Measurements from ENCODE around the gene TAGLN3.

The TAGLN3 gene

GRCh38 chr3:111999484-112000324 is 982 bp downstream of the TAGLN3 start:
- Mint-ChIP-seq H3K36me3 (no peaks in the 10 kb centered on the region), H3K27me3 (no peaks in the 10 kb centered on the region), H3K27ac (no peak overlapping the region), H3K4me3 (peak overlapping the region; percentile 81), H3K9me3 (no peaks in the 10 kb centered on the region), H3K4me1 (peaks cover 67% of the 10 kb centered on the region)

DNA sequence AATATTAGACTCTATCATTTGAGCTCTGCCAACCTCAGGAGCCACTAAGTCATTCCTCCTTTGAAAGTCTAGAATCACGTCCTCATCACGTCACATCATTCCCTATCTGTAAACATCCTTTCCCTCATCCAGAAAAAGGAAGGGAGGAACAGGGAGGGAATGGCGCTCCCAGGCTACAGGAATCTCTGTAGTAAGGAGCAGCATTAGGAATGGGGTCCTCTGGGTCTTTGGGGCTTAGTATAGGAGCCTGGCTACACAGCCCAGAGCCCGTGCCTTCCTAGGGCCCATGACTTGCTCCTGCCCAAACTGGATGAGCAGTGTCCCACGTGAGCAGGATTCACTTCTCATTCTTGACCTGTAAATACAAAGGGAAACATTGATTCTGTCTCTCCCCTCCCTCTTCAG is 1.6 kb downstream of the TAGLN3 start:
- H3K4me1 Mint-ChIP-seq: peaks cover 71% of the 10 kb centered on the region
- no peaks in the 10 kb centered on the region for H3K9me3 Mint-ChIP-seq
- no peak overlapping the region for H3K4me3 Mint-ChIP-seq
- H3K27me3 Mint-ChIP-seq: no peaks in the 10 kb centered on the region
- H3K36me3 Mint-ChIP-seq: no peaks in the 10 kb centered on the region
- no peak overlapping the region for H3K27ac Mint-ChIP-seq

GRCh38 chr3:112000966-112001365 is 2.2 kb downstream of the TAGLN3 start:
- H3K27me3 Mint-ChIP-seq: no peaks in the 10 kb centered on the region
- no peak overlapping the region for H3K27ac Mint-ChIP-seq
- no peaks in the 10 kb centered on the region for H3K36me3 Mint-ChIP-seq
- H3K9me3 Mint-ChIP-seq: no peaks in the 10 kb centered on the region
- peaks cover 68% of the 10 kb centered on the region for H3K4me1 Mint-ChIP-seq
- H3K4me3 Mint-ChIP-seq: no peak overlapping the region

GRCh38 chr3:112001526-112001925 is 2.8 kb downstream of the TAGLN3 start:
- H3K27ac Mint-ChIP-seq: peak overlapping the region; percentile 71

DNA sequence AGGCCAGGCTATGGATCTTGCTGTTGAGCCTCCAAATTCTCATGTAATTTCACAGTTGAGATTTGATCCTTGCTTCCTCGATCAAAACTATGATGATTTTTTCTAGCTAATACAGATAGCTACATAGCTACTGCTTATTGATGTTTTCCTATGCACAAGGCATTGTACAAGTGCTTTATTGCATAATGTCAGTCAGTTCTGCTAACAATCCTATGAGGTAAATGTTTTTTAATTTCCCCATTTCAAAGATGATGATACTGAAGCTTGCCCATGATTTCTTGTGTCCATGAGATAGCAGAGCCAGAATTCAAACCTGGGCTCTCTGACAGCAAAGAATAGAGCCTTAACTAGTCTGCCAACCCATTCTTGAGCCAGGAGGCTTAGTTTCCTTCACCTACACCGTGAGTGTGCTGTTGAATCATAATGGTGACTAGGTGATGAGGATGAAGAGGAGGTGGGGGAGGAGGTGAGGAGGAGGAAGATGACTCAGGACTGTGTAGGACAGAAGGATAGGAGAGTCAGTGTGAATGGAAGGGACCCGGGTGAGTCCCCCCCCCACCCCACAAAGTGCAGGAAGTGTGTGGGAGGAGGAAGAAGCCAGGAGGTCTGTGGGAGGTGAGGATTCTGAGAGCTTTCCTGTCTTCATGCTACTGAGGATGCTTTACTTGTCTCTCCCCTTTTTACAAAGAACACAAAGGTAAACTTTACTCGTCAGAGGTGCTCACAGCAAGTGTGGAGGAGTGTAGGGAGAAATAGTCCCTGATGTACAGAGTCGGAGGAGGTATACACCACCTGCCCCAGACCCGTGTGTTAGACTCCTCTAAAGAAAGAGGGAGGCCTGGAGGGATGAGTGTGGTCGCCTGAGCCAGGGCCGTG is 3.6 kb downstream of the TAGLN3 start:
- Mint-ChIP-seq H3K27ac (peak overlapping the region; percentile 95), H3K4me3 (peak overlapping the region; percentile 67), H3K4me1 (peaks cover 66% of the 10 kb centered on the region)

More at GRCh38 chr3:112001526-112001925, 2.8 kb downstream of the TAGLN3 start:
- H3K27me3 Mint-ChIP-seq: no peaks in the 10 kb centered on the region
- H3K4me3 Mint-ChIP-seq: peak overlapping the region; percentile 16
- no peaks in the 10 kb centered on the region for H3K9me3 Mint-ChIP-seq
- peaks cover 68% of the 10 kb centered on the region for H3K4me1 Mint-ChIP-seq
- H3K36me3 Mint-ChIP-seq: no peaks in the 10 kb centered on the region

GRCh38 chr3:112003321-112004080 is 4.8 kb downstream of the TAGLN3 start:
- H3K9me3 Mint-ChIP-seq: no peaks in the 10 kb centered on the region
- peak overlapping the region; percentile 95 for H3K27ac Mint-ChIP-seq

More for the DNA sequence above, 3.6 kb downstream of the TAGLN3 start:
- H3K27me3 Mint-ChIP-seq: no peaks in the 10 kb centered on the region
- H3K36me3 Mint-ChIP-seq: no peaks in the 10 kb centered on the region
- H3K9me3 Mint-ChIP-seq: no peaks in the 10 kb centered on the region

DNA sequence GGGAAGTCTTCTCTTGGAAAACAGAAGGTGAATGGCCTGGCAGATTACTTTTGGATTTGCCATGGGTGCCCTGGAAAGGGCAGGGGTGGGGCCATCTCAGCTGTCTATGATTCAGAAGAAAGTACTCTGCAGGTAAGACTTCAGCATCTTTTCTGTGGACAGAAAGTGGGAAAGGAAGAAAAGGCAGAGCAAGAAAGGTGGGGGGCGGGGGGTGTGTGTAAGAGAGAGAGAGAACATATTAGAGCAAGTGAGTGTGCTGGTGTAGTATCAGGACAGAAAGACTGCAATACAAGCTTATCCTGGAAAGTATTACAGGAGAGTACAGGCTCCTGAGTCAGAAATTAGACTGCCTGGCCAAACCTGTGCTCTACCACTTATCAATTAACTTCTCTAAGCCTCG is 5.5 kb downstream of the TAGLN3 start:
- no peaks in the 10 kb centered on the region for H3K36me3 Mint-ChIP-seq
- H3K4me3 Mint-ChIP-seq: peak overlapping the region; percentile 37
- H3K9me3 Mint-ChIP-seq: no peaks in the 10 kb centered on the region
- peak overlapping the region; percentile 75 for H3K27ac Mint-ChIP-seq
- H3K4me1 Mint-ChIP-seq: peaks cover 56% of the 10 kb centered on the region
- no peaks in the 10 kb centered on the region for H3K27me3 Mint-ChIP-seq

More at GRCh38 chr3:112003321-112004080, 4.8 kb downstream of the TAGLN3 start:
- peaks cover 63% of the 10 kb centered on the region for H3K4me1 Mint-ChIP-seq
- no peaks in the 10 kb centered on the region for H3K27me3 Mint-ChIP-seq
- no peaks in the 10 kb centered on the region for H3K36me3 Mint-ChIP-seq
- H3K4me3 Mint-ChIP-seq: peak overlapping the region; percentile 67

GRCh38 chr3:112004669-112005068 is 5.9 kb downstream of the TAGLN3 start:
- peak overlapping the region; percentile 75 for H3K27ac Mint-ChIP-seq
- H3K27me3 Mint-ChIP-seq: no peaks in the 10 kb centered on the region
- H3K4me1 Mint-ChIP-seq: peaks cover 54% of the 10 kb centered on the region
- peak overlapping the region; percentile 37 for H3K4me3 Mint-ChIP-seq
- no peaks in the 10 kb centered on the region for H3K36me3 Mint-ChIP-seq
- no peaks in the 10 kb centered on the region for H3K9me3 Mint-ChIP-seq

DNA sequence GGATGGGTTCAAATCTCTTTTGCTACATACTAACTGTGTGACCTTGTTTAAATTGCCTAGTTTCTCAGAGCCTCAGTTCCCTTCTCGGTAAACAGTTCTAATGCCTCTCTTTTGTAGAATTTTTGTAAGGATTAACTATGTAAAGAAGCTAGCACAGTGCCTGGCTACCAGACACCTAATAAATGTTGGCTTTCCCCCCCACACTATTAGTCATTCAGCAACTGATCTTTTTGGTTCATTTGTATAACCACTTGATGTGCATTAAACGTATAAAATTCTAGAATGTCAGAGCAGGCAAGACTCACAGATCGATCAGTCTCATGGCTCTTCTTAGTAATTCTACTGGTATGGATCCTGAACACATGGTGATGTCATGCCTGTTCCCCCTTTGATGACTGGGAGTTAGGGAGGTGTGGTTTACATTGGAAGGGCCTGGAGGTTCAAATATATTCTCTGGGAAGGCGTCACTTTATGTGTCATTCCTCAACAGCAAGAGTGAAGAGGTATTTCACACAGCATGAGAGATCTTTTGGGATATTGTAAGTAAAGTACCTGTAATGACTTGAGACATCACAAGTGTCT is 6.5 kb downstream of the TAGLN3 start:
- Mint-ChIP-seq H3K27me3 (no peaks in the 10 kb centered on the region), H3K4me1 (peaks cover 51% of the 10 kb centered on the region), H3K9me3 (no peaks in the 10 kb centered on the region), H3K36me3 (no peaks in the 10 kb centered on the region), H3K4me3 (peak overlapping the region; percentile 2), H3K27ac (peak overlapping the region; percentile 53)

- Mint-ChIP-seq H3K9me3 (no peaks in the 10 kb centered on the region), H3K36me3 (no peaks in the 10 kb centered on the region), H3K4me3 (no peak overlapping the region), H3K27ac (no peak overlapping the region), H3K27me3 (no peaks in the 10 kb centered on the region), H3K4me1 (peaks cover 34% of the 10 kb centered on the region)
These were observed 8.9 kb downstream of the TAGLN3 start for GRCh38 chr3:112007633-112008032.

- peaks cover 28% of the 10 kb centered on the region for H3K4me1 Mint-ChIP-seq
- H3K27ac Mint-ChIP-seq: no peak overlapping the region
- no peaks in the 10 kb centered on the region for H3K27me3 Mint-ChIP-seq
- H3K36me3 Mint-ChIP-seq: no peaks in the 10 kb centered on the region
- no peaks in the 10 kb centered on the region for H3K9me3 Mint-ChIP-seq
- H3K4me3 Mint-ChIP-seq: no peak overlapping the region
These were observed 10.9 kb downstream of the TAGLN3 start for GRCh38 chr3:112009670-112010069.

DNA sequence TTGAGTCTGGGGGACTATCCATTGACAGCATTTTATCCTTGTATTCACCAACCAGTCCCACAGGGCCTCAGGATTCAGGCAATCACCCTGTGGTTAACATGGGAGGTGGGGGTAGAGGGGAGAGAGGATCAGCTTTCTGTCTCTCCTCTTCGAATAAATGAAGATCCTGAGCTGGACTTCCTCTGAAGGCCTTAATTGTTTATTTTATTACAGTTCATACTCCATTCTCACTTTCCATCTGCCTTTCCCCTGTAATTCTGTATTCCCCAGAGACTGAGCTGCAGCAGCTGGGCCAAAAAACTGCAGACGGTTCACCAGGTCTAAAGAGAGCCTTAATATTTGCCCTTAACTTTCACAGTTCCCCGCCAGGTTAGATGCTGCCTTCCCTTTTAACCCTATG is 11.9 kb downstream of the TAGLN3 start:
- no peaks in the 10 kb centered on the region for H3K9me3 Mint-ChIP-seq
- no peaks in the 10 kb centered on the region for H3K36me3 Mint-ChIP-seq
- H3K27me3 Mint-ChIP-seq: no peaks in the 10 kb centered on the region
- no peak overlapping the region for H3K4me3 Mint-ChIP-seq
- H3K27ac Mint-ChIP-seq: peak overlapping the region; percentile 69
- H3K4me1 Mint-ChIP-seq: peaks cover 20% of the 10 kb centered on the region

GRCh38 chr3:112011376-112011940 is 12.7 kb downstream of the TAGLN3 start:
- peaks cover 20% of the 10 kb centered on the region for H3K4me1 Mint-ChIP-seq
- H3K27me3 Mint-ChIP-seq: no peaks in the 10 kb centered on the region
- H3K4me3 Mint-ChIP-seq: no peak overlapping the region
- H3K36me3 Mint-ChIP-seq: no peaks in the 10 kb centered on the region
- H3K9me3 Mint-ChIP-seq: no peaks in the 10 kb centered on the region
- H3K27ac Mint-ChIP-seq: no peak overlapping the region

GRCh38 chr3:112012205-112012992 is 13.7 kb downstream of the TAGLN3 start:
- no peaks in the 10 kb centered on the region for H3K36me3 Mint-ChIP-seq
- peak overlapping the region; percentile 20 for H3K27ac Mint-ChIP-seq
- no peaks in the 10 kb centered on the region for H3K9me3 Mint-ChIP-seq
- peaks cover 25% of the 10 kb centered on the region for H3K4me1 Mint-ChIP-seq
- H3K4me3 Mint-ChIP-seq: peak overlapping the region; percentile 1
- no peaks in the 10 kb centered on the region for H3K27me3 Mint-ChIP-seq
